Measurements from ENCODE around the gene IGSF9.

The IGSF9 gene

GRCh38 chr1:159945483-159946241, at the start of gene IGSF9:
Gene IGSF9 (minus strand): TSS chr1:159945613. CDS start chr1:159943454, 2,159 bp downstream.
- DNase-seq (ENCODE audit: low read depth) = peak; percentile 76

GRCh38 chr1:159994896-159995295, 49.5 kb upstream of the IGSF9 start:
- DNase-seq (ENCODE audit: low read depth) = no peak

- DNase-seq (ENCODE audit: low read depth) = no peak
Observed at GRCh38 chr1:159993911-159994310, 48.5 kb upstream of the IGSF9 start.

GRCh38 chr1:159992161-159992560, 46.7 kb upstream of the IGSF9 start:
- no peak for DNase-seq (ENCODE audit: low read depth)

GRCh38 chr1:159991513-159991912, 46.1 kb upstream of the IGSF9 start:
- DNase-seq (ENCODE audit: low read depth) = no peak

GRCh38 chr1:159990005-159990404, 44.6 kb upstream of the IGSF9 start:
- DNase-seq (ENCODE audit: low read depth) = no peak

GRCh38 chr1:159989581-159989980, 44.2 kb upstream of the IGSF9 start:
- no peak for DNase-seq (ENCODE audit: low read depth)

GRCh38 chr1:159988006-159988405, 42.6 kb upstream of the IGSF9 start:
- no peak for DNase-seq (ENCODE audit: low read depth)

- no peak for DNase-seq (ENCODE audit: low read depth)
Observed at GRCh38 chr1:159987186-159987585, 41.8 kb upstream of the IGSF9 start.

GRCh38 chr1:159986531-159986930, 41.1 kb upstream of the IGSF9 start:
- DNase-seq (ENCODE audit: low read depth) = no peak

- DNase-seq (ENCODE audit: low read depth) = no peak
Observed at GRCh38 chr1:159986093-159986492, 40.7 kb upstream of the IGSF9 start.

GRCh38 chr1:159985473-159985872, 40.1 kb upstream of the IGSF9 start:
- DNase-seq (ENCODE audit: low read depth) = no peak

- DNase-seq (ENCODE audit: low read depth) = no peak
Observed at GRCh38 chr1:159983681-159984080, 38.3 kb upstream of the IGSF9 start.

GRCh38 chr1:159982280-159982679, 36.9 kb upstream of the IGSF9 start:
- DNase-seq (ENCODE audit: low read depth) = no peak

- no peak for DNase-seq (ENCODE audit: low read depth)
Observed at GRCh38 chr1:159981351-159982055, 36.1 kb upstream of the IGSF9 start.

GRCh38 chr1:159980786-159981185, 35.4 kb upstream of the IGSF9 start:
- DNase-seq (ENCODE audit: low read depth) = no peak

- DNase-seq (ENCODE audit: low read depth) = no peak
Observed at GRCh38 chr1:159980076-159980475, 34.7 kb upstream of the IGSF9 start.

GRCh38 chr1:159979257-159979656, 33.8 kb upstream of the IGSF9 start:
- DNase-seq (ENCODE audit: low read depth) = no peak

GRCh38 chr1:159978107-159978398, 32.6 kb upstream of the IGSF9 start:
- DNase-seq (ENCODE audit: low read depth) = no peak

- DNase-seq (ENCODE audit: low read depth) = no peak
Observed at GRCh38 chr1:159977364-159978106, 32.1 kb upstream of the IGSF9 start.

GRCh38 chr1:159974350-159974965, 29.0 kb upstream of the IGSF9 start:
- DNase-seq (ENCODE audit: low read depth) = no peak

GRCh38 chr1:159973350-159973940, 28.0 kb upstream of the IGSF9 start:
- DNase-seq (ENCODE audit: low read depth) = no peak

Measured in stimulated activated CD8-positive, alpha-beta memory T cell treated with anti-CD3 and anti-CD28 coated beads, Interleukin-12 subunit alpha, Interleukin-12 subunit beta, amount 100 ng/mL, for 4 hours (primary cell).